ENCODE measurements around the gene MTAP.

The MTAP gene

DNA sequence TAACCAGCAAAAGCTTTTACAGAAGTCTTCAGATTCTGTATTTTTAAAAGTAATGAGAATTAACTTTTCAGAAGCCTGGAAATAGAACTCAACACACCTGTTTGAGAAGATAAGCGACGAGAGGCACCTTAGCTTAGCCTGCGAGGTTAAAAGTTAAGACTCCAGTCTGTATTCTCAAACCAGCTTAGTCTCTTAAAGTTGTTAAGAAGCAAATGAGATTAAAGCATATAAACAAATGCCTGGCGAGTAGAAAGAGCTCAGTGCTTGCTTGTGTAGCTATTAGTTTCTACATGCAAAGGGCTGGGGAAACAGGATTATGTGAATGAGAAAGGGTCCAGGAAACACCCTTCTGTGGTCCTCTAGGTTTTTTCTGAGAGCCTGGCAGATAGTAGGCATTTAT lies 51.7 kb downstream of the MTAP start:
- DNase-seq: no peak

- DNase-seq: no peak
Measured at GRCh38 chr9:21854594-21854993, 52.2 kb downstream of the MTAP start.

- no peak for DNase-seq
Measured at GRCh38 chr9:21856301-21857094, 54.1 kb downstream of the MTAP start.

- DNase-seq: no peak
Measured at GRCh38 chr9:21862871-21863270, 60.4 kb downstream of the MTAP start.

GRCh38 chr9:21864505-21864904 lies 62.1 kb downstream of the MTAP start:
- no peak for DNase-seq

DNA sequence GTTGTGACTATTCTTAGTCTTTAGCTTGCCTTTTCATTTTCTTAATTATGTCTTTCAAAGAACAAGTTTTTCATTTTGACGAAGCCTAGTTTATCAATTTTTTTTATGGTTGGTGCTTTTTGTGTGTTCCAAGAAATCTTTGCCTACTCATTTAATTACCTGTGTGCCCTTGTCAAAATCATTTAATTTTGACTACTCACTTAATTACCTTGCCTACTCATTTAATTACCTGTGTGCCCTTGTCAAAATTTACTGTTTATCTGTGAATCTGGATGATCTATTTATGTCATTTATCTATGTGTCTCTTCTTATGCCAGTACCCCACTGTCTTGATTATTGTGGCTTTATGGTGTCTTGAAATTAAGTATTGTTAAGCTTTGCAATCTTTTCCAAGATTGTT lies 63.9 kb downstream of the MTAP start:
- DNase-seq: no peak

- no peak for DNase-seq
Measured at GRCh38 chr9:21871256-21871975, 69.0 kb downstream of the MTAP start.

- DNase-seq: no peak
Measured at GRCh38 chr9:21872696-21873095, 70.3 kb downstream of the MTAP start.

- DNase-seq: no peak
Measured at GRCh38 chr9:21873540-21874221, 71.2 kb downstream of the MTAP start.

DNA sequence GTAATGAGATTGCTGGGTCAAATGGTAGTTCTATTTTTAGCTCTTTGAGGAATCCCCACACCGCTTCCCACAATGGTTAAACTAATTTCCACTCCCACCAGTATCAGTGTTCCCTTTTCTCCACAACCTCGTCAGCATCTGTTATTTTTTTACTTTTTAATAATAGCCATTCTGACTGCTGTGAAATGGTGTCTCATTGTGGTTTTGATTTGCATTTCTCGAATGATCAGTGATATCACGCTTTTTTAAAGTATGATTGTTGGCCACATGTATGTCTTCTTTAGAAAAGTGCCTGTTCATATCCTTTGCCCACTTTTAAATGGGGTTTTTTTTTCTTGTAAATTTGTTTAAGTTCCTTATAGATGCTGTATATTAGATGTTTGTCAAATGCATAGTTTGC lies 73.5 kb downstream of the MTAP start:
- no peak for DNase-seq

DNA sequence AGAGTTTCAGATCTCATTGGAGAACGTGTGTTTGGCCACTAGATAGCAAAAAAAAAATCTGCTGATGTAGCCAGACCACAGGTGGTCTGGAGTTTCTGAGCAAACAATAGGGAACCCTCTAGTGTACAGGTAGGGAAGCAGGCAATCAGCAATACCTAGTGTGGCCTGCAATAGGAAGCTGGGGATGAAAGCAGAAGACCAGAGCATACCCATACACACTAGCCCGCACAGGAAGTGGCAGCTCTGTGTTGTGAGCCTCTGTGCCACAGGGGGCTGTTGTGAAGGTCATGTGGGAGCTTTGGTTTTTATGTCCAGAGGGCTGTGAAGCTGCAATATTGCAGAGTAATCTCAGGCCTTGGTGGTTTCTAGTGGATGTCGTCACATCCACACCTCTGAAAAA lies 81.2 kb downstream of the MTAP start:
- no peak for DNase-seq

GRCh38 chr9:21889673-21890072 lies 87.2 kb downstream of the MTAP start:
- no peak for DNase-seq

DNA sequence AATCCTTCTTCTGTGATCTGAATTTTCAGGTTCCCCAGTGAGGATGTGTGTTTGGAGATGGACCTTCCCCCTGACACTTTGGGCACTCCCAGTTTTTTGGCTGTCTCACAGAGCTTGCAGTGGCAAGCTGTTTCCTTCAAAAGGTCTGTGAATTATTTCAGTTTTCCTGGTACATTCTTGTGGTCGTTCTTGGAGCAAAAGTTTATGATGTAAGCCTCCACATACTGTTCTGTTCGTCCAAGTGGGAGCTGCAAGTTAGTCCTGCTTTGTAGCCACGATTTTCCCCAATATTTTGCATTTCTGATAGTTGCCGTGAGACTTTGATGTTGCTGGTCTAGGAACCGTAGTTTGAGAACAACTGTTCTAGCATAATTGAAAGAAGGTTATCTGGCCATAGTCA lies 88.3 kb downstream of the MTAP start:
- no peak for DNase-seq

GRCh38 chr9:21901546-21901945 lies 99.1 kb downstream of the MTAP start:
- no peak for DNase-seq

DNA sequence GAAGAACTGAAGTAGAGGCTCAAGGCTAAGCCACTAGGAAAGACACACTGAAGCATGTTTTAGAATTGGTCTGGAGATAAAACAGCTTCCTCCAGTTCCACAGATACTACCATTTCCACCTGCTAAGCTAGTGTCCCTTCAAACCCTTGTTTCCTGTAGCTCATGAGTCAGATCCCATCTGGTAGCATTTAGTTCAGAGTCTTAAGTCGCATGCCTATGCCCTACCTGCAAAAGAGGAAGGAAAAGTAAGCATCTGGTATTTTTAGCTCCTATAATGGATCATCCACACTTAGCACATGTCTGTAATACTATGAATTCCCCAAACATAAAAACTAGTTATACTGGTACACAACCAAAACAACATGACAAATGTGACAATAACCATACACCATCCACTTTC lies 99.7 kb downstream of the MTAP start:
- peak in 1 of 2 donors; percentile 75 for DNase-seq

DNA sequence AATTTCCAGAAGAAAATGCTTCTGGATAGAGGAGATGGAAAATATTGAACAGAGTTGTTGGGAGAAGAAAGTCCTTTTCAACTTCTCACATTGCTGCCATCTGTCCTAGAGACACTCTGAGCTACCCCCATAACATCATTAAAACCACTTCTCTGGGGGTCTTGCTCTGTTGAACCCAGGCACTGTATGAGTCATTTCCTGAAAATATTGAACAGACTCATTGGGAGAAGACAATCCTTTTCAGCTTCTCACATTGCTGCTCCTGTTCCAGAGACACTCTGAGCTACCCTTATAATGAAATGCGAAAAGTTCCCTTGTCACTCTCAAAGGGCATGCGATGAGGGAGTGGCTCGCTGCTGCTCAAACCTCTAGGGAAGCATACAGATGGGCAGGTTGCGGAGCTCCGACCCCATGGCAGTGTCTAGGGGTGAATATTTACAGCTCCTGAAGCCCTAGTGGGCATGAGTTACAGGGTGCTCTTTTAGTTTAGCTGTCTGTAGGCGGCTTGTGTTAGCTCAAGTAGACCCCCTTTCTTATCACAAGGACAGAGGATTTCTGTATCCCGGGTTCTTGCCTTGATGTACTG lies 101.0 kb downstream of the MTAP start:
- DNase-seq: no peak

DNA sequence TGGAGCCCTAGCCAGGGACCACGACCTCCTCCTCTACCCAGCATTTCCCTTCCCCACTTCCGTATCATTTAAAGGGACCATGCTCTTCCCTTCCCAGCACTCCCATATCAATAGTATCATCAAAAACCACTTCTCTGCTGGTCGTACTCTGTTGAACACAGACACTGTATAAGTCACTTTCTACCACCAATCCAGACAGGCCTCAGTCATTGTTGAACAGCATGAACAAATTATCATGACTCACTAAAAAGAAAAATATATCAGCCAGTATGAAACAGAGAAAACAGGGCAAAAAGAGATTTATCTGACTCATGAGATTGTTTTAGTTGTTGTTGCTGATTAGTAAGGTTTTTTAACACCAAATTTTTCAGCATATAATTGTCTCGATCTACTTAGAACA lies 101.9 kb downstream of the MTAP start:
- no peak for DNase-seq

- DNase-seq: no peak
Measured at GRCh38 chr9:21904776-21905175, 102.3 kb downstream of the MTAP start.

DNA sequence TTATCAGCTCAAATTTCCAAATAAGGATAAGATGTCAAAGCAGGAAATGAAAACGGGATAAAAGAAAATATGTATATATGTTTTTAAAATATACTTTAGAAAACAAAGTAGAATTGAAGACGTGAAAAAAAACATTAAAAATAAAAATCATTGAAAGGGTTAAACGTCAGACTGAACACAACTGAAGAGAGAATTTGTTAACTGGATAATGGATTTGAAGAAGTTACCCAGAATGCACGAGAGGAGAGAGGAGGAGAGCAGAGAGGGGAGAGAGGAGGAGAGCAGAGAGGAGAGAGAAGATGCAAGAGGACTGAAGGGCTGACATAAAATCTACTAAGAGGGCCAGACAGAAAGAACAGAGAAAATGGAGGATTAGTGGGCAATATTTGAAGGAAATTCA lies 103.8 kb downstream of the MTAP start:
- no peak for DNase-seq

DNA sequence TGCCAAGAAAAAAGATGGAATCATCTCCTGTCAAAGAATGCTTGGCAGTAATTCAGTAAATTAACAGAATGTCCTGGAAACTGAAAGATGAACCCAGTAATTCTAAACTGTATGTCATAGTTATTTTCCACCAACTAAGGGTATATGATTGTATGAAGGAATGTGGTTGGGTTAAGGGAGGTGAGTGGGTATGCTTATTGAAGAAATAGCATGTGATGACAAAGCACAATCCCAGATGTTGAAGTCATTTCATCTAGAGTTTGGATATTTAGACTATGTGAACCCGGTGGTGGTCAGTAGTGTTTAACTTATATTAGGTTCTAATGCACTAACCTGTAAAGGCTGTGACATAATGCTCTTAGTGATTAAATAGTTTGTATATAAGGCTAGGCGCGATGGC lies 104.4 kb downstream of the MTAP start:
- no peak for DNase-seq

DNA sequence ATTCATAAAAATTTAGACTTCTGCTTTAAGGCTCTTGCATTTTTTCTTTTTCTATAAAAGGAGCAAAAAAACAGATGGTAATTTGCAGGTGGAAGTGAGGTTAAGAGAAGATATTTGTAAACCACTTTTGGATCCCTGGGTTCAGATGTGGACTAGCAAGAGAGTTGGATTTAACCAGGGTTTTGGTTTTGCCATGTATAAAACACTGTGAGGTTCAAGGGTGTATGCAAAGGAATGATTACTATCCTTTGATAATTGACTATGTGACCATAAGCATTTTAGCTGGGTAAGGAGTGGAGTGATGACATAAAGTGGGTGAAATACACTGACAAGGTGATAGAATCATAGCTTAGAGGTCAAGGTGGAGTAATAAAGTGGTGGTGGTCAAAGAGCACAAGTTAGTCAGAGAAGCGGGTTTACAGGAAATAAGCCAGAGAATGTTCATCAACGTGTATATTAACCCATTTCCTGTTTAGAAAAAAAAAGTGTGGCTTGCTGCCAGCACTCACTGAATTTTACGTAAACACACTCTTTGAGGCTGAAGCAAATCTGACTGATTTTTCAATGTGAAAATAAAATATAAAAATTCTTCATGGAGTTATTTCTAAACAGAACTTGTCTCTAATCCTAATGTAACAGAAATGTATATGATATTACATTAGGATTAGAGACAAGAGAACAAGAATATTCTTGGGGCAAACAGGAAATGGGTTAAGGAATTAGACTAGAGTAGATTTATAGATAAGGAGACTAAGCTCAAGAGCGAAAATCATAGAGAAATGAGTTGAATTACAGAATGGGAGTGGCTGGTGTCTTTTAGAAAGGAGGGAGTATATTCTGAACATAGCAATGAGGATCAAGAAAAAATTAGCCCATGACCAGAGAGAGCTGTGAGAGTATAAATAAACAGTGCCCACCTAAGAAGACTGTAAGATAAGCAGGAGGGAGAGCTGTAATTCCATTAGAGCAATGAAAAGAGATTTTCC lies 117.2 kb downstream of the MTAP start:
- DNase-seq: peak in 1 of 2 donors; percentile 11

DNA sequence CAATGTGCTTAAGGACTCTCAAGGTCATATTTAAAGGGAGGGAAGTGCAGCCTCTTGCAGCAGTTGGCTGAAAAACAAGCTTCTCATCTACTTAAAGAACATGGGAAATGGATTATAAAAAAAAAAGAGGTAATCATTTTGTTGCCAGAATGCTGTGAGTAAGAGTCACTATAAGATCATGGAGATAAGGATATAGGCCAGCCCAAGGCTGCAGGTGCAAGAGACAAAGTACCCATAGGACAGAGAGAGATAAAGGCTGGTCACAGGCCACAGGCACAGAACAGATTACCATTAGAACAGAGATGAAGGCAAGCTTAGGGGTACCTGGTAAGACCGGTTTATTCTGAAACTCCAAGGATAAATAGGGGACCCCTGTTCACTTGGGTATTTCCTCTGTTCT lies 121.3 kb downstream of the MTAP start:
- DNase-seq: no peak

Measured in bone marrow (tissue), 2 donors.